ENCODE measurements around the gene PSG6.
A peak's percentile ranks its signal among the peaks of the same experiment; 100 is the strongest.
"Not testable (repeated sequence)": the region's sequence is repeated elsewhere in the genome, so short reads cannot be mapped to it uniquely, and the experiment has no call there.

The PSG6 gene

DNA sequence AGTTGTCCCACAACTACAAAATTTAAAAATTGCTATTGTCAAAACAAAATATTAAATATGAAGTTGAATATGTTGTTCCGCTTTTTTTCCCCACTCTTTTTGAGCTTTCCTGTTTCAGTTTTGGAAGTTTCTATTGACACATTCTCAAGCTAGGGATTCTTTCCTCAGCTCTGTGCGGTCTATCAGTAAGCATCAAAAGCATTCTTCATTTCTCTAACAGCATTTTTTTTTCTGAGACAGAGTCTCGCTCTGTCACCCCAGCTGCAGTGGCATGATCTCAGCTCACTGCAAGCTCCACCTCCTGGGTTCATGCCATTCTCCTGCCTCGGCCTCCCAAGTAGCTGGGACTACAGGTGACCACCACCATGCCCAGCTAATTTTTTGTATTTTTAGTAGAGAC is 4.8 kb downstream of the PSG6 start:
- not testable (repeated sequence) for ATAC-seq

DNA sequence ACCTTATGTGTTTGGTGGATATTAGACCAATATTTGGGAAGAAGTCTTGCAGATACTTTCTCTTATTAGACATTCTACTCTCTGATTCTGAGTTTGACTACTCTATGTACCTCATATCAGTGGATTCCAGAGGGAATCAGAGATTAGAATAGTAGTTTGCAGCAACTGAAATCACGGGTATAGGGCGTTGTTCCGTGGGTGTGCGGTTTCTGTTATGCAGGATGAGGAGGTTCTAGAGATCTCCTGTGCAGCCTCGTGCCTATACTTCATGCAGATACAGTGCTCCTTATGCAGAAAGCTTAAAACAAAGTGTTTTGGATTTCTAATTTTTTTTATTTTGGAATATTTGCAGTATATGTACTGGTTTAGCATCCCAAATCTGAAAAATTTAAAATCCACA is 6.0 kb downstream of the PSG6 start:
- not testable (repeated sequence) for ATAC-seq

DNA sequence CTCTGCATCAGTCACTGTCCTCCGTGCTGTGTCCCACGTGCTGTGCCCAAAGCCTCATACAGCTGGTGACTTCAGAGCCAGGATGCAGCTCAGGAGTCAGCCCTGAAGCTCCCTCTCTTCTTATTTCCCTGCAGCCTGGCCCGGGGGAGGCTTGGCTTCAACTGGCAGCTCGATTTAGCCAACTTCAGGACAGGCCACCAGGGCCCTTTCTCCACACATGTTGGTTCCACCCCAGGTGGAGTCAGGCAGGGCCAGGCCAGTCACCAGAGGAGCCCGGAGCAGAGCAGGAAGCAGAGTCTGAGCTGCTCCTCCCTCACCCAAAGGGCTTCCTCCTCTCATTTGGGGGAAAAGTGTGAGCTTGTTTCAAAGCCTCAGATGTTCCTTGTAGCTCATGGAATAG is 11.5 kb downstream of the PSG6 start:
- ATAC-seq = not testable (repeated sequence)

DNA sequence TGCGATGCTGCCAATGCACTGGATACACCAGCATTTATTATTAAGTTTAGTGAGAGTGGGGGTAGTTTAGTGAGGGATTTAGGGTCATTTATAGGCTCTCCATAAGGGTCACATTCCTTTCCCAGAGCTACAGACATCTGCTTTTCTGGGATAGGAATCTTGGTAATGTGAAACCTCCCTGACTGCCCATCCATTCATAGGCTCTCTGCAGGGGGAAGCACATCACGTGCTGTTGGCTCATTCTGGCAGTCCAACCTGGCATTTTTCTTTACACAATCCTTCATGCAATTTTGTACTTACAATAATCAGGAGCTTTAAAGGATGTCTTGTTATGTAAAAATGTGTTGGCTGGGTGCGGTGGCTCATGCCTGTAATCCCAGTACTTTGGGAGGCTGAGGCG is 17.1 kb downstream of the PSG6 start:
- ATAC-seq = not testable (repeated sequence)

DNA sequence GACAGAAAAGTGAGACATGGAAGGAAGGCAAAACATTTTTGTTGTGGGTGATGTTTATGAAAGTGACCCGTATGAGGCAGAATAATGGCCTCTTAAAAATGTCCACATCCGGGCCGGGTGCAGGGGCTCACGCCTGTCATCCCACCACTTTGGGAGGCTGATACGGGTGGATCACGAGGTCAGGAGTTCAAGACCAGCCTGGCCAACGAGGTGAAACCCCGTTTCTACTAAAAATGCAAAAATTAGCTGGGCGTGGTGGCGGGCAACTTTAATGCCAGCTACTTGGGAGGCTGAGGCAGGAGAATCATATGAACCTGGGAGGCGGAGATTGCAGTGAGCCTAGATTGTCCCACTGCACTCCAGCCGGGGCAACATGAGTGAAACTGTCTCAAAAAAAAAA is 18.0 kb downstream of the PSG6 start:
- not testable (repeated sequence) for ATAC-seq

DNA sequence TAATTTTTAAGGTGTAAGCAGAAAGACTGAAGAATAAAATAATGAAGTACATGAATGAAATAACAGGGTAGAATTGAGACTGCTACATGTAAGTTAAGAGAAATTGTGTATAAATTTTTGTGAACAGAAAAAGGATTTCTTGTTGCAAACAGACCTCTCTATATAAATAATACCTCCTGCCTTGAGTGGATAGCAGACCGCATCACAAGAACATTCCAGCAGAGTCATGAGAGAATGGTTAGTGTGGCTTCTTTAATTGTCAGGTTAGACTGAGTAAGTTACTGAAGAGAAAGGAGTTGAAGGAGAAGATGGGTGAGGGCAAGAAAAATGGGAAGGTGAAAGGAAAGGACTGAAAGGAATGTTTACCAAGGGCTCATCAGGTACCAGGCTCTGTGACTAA is 18.6 kb downstream of the PSG6 start:
- not testable (repeated sequence) for ATAC-seq

DNA sequence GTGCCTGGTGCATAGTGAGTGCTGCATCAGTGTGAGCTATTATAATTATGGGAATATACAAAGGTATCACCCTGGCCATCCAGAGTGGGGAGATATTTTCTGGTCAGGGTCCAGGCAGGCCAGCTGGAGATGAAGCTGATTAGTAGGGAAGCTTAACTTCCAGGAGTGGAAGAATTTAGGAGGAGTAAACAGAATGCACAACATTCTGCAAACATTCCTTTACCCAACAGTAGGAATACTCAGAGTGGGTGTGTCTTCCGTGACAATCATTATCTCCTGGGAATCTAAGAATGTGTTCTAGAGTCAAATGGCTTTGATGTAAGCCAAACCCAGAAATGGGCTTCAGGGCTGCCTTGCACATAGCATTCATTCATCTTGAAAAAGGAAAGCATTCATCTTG is 19.0 kb downstream of the PSG6 start:
- peak; percentile 30; the same call in 1 of the 2 replicates for TF ChIP-seq ISL1 (CRISPR knock-in tag; IDR thresholded peaks at IDR 0.05)
- not testable (repeated sequence) for ATAC-seq

DNA sequence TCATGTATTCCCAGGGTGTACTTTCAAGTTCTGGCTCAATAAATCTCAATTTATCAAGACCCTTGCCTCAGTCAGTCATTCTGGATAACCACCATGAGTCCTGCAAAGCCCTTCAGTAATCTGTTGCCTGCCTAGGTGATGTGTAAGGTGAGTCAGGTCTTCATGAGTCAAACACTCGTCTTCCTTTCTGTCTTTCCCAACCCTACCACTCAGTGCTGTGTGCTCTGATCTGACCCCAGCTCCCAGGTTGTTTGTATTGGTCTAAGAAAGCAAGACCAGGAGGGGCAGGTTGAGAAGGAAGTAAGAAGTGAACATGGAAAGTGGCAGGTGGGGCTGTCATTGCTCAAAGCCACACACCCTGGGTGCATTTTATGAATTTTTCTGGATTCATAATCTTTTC is 20.0 kb downstream of the PSG6 start:
- ATAC-seq = not testable (repeated sequence)

DNA sequence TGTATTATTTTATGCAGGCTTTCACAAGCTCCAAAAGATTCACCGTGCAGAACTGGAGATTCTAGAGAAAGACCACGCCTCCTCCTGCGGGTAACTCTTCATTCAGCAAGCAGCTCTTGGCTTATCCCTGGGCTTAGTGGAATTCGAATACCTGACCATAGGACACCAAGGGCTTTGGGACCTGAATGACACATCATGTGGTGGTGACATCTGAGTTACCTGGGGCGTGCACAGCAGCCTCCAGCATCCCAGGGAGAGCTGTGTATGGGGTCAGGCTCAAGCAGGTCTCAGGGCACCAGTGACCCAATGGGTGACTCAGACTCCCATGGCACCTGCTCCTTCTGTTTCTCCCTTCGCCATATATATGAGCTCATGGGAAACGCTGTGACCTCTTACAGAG is 27.2 kb downstream of the PSG6 start:
- ATAC-seq = not testable (repeated sequence)

DNA sequence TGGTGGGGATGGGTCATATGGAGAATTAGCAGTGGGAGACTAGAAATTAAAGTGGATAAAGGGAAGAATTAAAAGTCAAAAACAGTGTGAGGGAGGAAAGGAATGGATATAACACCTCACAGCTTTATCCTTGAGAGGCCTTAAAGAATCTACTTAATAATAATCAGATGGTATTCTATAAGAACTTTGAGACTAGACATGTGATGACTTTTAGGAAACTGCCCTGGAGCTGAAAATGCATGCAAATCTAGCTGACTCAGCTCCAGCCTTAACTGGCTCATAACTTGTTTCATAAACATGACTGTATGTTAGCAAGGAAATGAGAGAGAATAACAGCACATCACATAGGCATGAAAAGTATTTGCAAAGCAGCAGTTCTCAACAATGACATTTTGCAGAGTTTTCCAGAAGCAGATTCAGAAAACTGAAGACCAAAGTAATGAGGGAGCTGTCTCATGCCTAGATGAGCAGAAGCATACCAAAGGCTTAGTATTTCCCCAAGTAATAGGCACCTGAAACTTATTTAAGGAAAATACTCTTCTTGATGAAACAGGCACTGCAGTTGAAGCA is 29.7 kb downstream of the PSG6 start:
- 0 out of 3 replicates have a peak, but pooled peaks have one; percentile 47 for ATAC-seq

DNA sequence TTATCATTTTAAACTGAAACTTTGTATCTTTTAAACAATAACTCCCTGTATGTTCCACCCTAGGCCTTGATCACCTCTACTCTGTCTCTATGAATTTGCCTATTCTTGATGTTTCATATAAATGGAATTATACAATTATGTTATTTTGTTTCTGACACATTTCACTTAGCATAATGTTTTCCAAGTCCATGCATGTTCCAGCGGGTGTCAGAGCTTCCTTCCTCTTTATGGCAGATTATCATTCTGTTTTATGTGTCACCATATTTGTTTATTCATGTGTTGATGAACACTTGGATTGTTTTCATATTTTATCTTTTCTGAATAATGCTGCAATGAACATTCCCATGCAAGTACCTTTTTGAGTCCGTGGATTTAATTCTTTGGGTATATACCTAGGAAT is 35.0 kb downstream of the PSG6 start:
- not testable (repeated sequence) for ATAC-seq

DNA sequence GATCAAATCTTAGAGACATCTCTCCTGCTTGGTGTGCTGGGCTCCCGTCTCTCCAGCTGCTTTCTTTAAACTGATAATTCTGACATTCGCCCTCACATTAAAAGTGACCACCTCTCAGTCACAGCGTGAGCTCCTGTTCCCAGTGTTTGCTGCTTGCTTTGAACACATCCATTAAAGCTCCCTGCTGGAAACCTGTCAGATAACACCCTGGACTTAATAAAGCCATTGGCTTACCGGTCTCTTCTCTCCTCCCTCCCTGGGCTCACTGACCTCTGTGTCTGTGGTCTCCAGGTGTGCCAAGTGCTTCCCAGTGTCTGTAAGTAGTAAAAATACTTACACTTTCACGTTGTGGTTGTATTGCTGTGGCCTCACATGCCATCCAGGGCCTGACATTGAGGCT is 35.7 kb downstream of the PSG6 start:
- not testable (repeated sequence) for ATAC-seq

DNA sequence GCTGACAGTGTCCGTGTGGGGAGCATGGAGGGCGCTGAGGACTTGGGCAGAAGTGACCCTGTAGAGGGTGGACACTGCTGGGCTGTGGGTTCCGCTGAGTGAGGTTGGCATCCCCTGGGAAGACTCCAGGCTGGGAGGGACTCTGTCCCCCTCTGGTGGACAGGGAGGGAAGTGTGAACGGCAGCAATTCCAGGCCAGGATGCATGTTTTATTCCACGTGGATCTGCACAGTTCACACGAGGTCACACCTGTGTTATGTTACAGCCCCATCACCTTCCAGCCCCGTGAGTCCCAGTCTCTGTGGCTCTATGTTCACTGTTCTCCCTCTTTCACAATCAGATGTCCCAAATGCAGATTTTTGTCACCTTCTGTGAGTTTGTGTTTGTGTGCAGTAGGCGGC is 36.4 kb downstream of the PSG6 start:
- not testable (repeated sequence) for ATAC-seq

DNA sequence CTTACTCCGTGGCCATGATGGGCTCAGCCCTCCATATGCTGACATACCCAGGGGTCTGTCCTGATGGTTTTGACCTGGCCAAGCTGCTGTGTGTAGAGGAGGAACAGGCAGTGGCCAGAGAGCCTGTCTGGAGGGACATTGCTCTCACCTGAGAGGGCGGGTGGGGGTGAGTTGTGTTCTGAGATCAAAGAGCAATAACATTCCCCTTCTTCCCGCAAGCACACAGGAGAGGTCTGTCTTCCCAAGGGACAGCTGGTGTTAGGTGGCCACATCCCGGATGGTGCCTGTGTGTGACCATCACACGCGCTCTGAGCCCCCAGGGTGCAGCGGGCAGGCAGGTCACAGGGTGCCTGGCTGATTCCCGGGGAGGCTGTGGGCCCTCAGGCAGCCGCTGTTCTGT is 37.1 kb downstream of the PSG6 start:
- not testable (repeated sequence) for ATAC-seq

DNA sequence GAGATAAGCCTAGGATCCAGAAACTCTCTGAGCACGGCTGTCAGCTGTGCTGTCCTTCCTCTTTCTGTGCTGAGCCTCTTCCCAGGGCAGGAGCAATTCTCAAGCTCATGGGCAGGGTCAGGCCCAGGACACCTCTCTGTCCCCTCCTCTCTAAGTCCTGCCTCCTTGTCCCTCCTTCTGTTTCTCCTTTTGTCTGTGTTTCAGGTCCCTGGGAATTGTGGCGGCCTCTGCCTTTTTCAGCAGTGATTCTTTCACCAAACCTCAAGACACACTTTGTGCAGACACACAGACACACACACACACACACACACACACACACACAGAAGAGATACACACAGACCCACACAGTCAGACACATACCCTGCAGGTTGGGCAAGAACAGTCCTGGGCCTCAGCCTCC is 38.1 kb downstream of the PSG6 start, which contains the start of gene PSG1:
Gene PSG1, minus strand, starts transcription at position 101 of the 400 bp plus-strand sequence. CDS start 132 bp downstream, outside the sequence.
- no peak for ATAC-seq
- TF ChIP-seq RARB (CRISPR knock-in tag; IDR thresholded peaks at IDR 0.05) = no peak
- no peak for TF ChIP-seq ZNF8 (CRISPR knock-in tag; IDR thresholded peaks at IDR 0.05)
- TF ChIP-seq, protein P1, sequence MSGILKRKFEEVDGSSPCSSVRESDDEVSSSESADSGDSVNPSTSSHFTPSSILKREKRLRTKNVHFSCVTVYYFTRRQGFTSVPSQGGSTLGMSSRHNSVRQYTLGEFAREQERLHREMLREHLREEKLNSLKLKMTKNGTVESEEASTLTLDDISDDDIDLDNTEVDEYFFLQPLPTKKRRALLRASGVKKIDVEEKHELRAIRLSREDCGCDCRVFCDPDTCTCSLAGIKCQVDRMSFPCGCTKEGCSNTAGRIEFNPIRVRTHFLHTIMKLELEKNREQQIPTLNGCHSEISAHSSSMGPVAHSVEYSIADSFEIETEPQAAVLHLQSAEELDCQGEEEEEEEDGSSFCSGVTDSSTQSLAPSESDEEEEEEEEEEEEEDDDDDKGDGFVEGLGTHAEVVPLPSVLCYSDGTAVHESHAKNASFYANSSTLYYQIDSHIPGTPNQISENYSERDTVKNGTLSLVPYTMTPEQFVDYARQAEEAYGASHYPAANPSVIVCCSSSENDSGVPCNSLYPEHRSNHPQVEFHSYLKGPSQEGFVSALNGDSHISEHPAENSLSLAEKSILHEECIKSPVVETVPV (CRISPR knock-in tag; IDR thresholded peaks at IDR 0.05) = no peak
- no peak for TF ChIP-seq ARNTL (CRISPR knock-in tag; IDR thresholded peaks at IDR 0.05; ENCODE audit: borderline replicate concordance, low read depth)
- TF ChIP-seq ZC3H10 (CRISPR knock-in tag; IDR thresholded peaks at IDR 0.05) = no peak

DNA sequence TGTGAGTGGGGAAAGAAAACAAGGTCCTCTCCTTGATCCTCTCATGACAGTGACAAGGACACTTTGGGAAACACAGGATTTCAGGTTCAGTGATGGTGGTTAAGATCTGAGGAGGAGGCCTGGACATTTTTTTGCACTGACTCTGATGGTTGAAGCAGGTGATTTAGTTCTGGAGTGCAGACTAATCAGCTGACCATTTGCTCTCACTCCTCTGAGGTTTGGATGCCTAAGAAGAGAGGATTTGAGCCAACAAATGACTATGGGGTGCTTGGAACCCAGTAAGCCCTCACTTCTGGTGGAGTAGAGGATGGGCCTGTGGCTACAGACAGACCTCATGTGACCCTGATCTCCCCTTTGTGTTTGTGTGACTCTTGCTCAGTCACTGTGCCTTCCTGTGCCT is 41.1 kb downstream of the PSG6 start:
- ATAC-seq = not testable (repeated sequence)

DNA sequence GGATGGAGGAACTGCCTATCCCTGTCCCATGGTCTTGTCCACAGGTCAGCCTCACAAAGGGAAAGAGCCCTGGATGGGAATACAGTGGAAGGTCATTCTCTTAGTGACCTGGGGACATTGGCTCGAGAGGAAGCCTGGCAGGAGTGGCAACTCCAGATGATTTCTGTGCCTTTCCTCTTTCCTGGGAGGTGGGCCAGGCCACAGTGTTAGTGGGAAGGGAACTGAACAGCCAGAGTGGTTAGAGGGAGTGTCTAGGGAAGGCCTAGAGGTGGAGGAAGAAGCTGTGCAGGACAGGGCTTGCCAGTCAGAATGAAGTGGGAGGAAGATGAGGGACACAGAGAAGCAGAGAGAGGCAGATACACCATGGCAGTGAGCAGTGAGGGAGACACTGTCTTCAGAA is 41.8 kb downstream of the PSG6 start:
- not testable (repeated sequence) for ATAC-seq

Measured in SK-N-SH treated with all-trans-retinoic acid at 6 μM for 48 hours (cell line).